Subcutaneous adipose tissue (tissue), 4 donors: Measurements from ENCODE around the gene PPP2R5D. TPM values are rescaled to one million over a fixed set of nuclear protein-coding genes. Genes with fewer than 3 reads are reported as not detected.

Experiments used
- CTCF ChIP-seq: fragments of 450-650 bp; IDR thresholded peaks from one replicate; pipeline ENCODE4 v1.5.1; 2016; ENCODE audit warnings: low read depth, mild to moderate bottlenecking, control low read depth, antibody characterized with exemption, moderate library complexity
- total RNA-seq, 4 donors: library from RNA; depleted of rRNA; stranded (reverse); fragments of >200 nt; gene quantifications; one replicate each; pipeline ENCODE4 v1.1.0, GENCODE V29; 2016

Gene PPP2R5D
- total RNA-seq, 4 donors from 2014 or later = 26.7 to 43.1 (median 34.7) TPM

GRCh38 chr6:43045371-43045930, 61.1 kb downstream of the PPP2R5D start:
- TF ChIP-seq CTCF = no peak

- TF ChIP-seq CTCF = no peak
These were observed 63.6 kb downstream of the PPP2R5D start for GRCh38 chr6:43047998-43048397.

GRCh38 chr6:43050981-43051380, 66.6 kb downstream of the PPP2R5D start:
- TF ChIP-seq CTCF = no peak

- no peak for TF ChIP-seq CTCF
These were observed 68.0 kb downstream of the PPP2R5D start for GRCh38 chr6:43052225-43052841.

GRCh38 chr6:43052842-43053544, 68.6 kb downstream of the PPP2R5D start:
- no peak for TF ChIP-seq CTCF

- TF ChIP-seq CTCF = no peak
These were observed 69.3 kb downstream of the PPP2R5D start, which contains the start of gene CUL7 for GRCh38 chr6:43053545-43054205. CUL7 (minus strand) TSS chr6:43053851; CDS start chr6:43052788, 1,063 bp downstream.
